Testis (tissue), 2 donors: ENCODE measurements around the gene PAIP1.

ENCODE experiments used
- POLR2A ChIP-seq: fragments of 450-650 bp; IDR thresholded peaks from one replicate; pipeline ENCODE4 v1.6.1; 2017; ENCODE audit warnings: antibody characterized with exemption, mild to moderate bottlenecking, moderate library complexity
- TF ChIP-seq, protein P1 (sequence below), 3 experiments: fragments of 450-650 bp in 2 of 3; fragments of 200-600 bp in 1 of 3; sonication (generic) in 1 of 3; IDR thresholded peaks; one replicate each; pipeline ENCODE4 v1.5.1; 2016 to 2019; ENCODE audit warnings: antibody characterized with exemption in 3 of 3, mild to moderate bottlenecking in 2 of 3, moderate library complexity in 1 of 3

GRCh38 chr5:43553381-43553780 lies 3.5 kb downstream of the PAIP1 start:
- no peak for TF ChIP-seq POLR2A
- TF ChIP-seq, protein P1, sequence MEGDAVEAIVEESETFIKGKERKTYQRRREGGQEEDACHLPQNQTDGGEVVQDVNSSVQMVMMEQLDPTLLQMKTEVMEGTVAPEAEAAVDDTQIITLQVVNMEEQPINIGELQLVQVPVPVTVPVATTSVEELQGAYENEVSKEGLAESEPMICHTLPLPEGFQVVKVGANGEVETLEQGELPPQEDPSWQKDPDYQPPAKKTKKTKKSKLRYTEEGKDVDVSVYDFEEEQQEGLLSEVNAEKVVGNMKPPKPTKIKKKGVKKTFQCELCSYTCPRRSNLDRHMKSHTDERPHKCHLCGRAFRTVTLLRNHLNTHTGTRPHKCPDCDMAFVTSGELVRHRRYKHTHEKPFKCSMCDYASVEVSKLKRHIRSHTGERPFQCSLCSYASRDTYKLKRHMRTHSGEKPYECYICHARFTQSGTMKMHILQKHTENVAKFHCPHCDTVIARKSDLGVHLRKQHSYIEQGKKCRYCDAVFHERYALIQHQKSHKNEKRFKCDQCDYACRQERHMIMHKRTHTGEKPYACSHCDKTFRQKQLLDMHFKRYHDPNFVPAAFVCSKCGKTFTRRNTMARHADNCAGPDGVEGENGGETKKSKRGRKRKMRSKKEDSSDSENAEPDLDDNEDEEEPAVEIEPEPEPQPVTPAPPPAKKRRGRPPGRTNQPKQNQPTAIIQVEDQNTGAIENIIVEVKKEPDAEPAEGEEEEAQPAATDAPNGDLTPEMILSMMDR (IDR thresholded peaks at IDR 0.05) = no peak
